Subcutaneous adipose tissue (tissue), 4 donors: ENCODE data around the gene TRIB2. TPM values are rescaled to one million over a fixed set of nuclear protein-coding genes. Genes with fewer than 3 reads are reported as not detected.

Source experiments
- CTCF ChIP-seq: fragments of 450-650 bp; IDR thresholded peaks from one replicate; pipeline ENCODE4 v1.5.1; 2016; ENCODE audit warnings: low read depth, mild to moderate bottlenecking, control low read depth, antibody characterized with exemption, moderate library complexity
- total RNA-seq, 4 donors: library from RNA; depleted of rRNA; stranded (reverse); fragments of >200 nt; gene quantifications; one replicate each; pipeline ENCODE4 v1.1.0, GENCODE V29; 2016

The TRIB2 gene
- total RNA-seq, 4 donors from 2014 or later = 17.3 to 94.9 (median 26.2) TPM

DNA sequence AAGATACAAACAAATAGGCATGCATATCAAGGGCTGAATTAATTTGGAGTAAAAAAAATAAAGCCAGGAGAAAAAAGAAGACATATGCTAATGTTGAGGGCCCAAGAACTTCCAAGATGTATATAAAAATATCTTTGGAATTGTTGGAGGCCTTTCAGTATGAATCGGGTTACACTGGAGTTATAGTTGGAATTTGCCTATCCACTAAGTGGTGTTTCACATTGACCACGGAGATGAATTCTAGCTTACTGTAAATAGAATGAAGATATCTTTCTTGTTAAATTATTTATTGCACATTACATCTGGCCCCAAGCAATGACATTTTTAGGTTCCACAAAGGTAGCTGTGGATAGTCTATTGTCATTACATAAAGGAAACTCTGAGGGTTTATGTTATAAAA, 38.5 kb upstream of the TRIB2 start:
- TF ChIP-seq CTCF = no peak

DNA sequence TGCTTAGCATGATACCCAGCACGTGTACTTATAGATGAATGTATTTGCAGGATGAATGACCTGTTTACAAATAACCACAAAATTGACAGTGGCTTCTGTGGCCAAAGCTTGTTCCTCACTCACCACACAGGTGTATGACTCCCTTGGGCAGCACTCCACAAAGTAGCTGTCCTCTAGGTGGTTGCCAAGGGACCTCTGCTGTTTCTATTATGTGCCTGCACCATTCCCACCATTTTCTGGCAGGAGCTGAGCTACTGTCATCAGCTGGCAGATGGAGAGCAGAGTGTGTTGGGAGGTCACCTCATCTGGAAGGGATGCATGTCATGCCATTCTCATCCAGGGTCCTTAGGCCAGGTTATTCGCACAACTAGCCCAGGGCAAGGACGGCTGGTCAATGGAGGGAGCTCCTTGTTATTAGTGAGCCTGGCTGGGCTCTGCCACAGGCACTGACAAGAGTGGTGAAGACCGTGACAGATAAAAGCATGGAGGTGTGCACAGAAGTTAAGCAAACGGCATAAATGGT, 37.1 kb upstream of the TRIB2 start:
- TF ChIP-seq CTCF = no peak

DNA sequence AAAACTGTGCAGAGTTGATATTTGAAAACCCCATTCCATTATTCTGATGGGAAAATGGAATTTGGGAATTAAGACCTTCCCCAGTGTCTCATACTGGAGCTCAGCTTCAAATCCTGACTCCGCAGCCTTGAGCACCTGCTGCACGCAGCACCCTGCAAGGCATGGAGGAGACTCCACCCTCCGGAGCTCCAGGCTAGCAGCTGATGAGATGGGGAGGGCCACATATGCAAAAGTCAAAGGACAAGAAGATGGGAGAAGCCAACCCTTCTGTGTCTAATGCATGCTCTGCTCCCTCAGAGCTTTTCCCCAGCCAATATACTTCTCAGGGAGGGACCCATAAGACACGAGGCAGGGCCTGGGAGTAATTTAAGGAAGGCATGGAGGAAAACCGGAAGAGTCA, 34.7 kb upstream of the TRIB2 start:
- TF ChIP-seq CTCF = no peak

DNA sequence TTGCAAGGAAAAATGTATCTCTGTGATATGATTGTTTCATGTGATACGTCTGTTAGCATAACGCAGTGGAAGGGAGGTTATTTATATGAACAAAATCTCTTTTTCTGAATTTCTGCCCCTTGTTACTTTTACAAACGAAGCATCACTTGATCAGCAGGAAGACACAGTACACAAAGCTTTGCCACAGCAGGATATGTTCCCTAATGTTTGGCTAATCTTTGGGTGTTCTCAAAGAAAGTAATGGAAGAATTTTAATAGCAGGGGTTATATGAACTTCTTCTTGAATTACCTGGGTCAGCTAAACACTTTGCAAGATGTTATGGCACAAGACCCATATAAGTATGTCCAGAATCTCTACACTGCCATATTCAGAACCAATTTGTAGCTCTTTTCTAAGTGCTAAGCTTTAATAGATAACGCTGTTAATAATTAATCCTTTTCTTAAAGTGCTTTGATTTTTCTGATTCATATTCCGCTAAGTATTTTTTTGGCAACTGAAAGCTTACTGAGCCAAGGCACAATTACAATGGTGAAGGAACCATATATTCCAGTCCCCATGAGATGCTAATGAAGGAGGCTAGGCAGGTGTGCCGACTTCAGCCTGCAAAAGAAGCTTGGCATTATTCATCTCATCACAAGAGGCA, 33.2 kb upstream of the TRIB2 start:
- TF ChIP-seq CTCF = no peak

GRCh38 chr2:12684471-12684936, 32.2 kb upstream of the TRIB2 start:
- TF ChIP-seq CTCF = no peak

DNA sequence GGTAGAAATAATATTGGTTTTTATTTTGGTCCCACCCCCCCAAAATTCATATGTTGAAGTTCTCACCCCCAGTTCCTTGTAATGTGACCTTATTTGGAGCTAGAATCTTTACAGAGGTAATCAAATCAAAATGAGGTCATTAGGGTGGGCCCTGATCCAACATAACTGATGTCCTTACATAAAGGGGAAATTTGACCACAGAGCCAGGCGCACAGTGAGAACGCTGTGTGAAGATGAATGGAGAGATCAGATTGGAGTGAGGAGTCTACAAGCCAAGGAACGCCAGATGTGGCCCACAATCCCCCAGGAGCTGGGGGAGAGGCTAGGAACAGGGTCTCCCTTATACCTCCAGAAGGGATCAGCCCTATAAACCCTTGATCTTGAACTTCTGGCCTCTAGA, 31.6 kb upstream of the TRIB2 start:
- TF ChIP-seq CTCF = no peak

DNA sequence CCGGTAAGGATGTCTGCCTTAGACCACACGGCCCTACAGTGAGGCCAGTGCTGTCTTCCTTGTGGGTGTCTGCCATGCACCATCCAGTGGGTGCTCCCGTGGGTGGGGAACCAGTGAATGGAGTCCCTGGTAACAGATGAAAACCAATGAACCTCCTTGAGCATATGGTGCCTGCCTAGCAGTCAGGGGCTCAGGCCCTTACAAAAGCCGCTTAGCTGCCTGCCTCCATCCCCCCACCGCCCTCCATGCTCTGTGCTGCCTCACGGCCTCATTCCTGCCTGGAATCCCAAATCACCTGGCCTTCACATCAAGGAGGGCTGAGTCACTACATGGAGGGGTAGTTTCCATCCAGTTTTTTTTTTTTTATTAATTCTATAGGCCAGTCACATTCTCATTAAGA, 30.8 kb upstream of the TRIB2 start:
- no peak for TF ChIP-seq CTCF
